ENCODE data around the gene IZUMO2.
A peak's percentile ranks its signal among the peaks of the same experiment; 100 is the strongest.

IZUMO2 gene

DNA sequence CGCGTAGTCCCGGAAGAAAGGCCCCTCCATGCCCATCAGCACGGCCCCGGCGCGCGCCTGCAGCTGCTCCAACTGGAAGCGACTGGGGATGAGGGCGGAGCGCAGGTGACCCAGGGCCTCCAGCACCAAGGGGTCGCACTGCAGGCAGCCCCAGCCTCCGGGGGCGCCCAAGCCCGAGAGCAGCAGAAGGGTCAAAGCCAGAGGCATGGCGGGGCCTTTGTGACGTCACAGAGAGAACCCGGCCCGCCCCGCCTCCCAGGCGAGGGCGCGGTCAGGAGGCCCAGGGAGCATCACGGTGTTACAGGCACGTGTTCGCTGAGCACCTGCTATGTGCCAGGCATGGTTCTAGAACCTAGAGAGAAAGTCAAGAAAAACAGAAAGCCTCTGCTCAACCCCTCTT, at the start of gene IZUMO2:
Gene IZUMO2 (minus strand): TSS at position 294 of the 400 bp plus-strand sequence. CDS start 87 bp downstream, at position 207.
- peak; percentile 46 to 49 for DNase-seq

DNA sequence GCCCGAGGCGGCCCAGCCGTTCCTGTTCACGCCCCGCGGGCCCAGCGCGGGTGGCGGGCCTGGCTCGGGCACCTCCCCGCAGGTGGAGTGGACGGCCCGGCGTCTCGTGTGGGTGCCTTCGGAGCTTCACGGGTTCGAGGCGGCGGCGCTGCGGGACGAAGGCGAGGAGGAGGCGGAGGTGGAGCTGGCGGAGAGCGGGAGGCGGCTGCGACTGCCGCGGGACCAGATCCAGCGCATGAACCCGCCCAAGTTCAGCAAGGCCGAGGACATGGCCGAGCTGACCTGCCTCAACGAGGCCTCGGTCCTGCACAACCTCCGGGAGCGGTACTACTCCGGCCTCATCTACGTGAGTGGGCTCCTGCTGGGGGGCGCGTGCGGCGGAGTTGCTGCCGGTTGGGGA, 47.3 kb upstream of the IZUMO2 start:
- no peak for DNase-seq

DNA sequence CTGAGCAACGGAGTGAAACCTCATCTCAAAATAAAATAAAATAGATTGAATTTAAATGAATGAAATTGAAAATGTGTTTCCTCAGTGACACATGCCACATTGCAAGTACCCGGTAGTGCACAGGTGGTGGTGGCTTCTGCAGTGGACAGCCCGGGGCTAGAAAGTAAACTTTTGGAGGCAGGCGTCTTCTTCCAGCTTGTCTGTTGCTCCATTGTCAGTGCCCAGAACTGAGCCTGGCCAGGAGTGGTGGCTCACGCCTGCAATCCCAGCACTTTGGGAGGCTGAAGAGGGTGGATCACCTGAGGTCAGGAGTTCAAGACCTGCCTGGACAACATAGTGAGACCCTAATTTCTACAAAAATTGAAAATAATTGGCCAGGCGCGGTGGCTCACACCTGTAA, 46.0 kb upstream of the IZUMO2 start:
- no peak for DNase-seq

DNA sequence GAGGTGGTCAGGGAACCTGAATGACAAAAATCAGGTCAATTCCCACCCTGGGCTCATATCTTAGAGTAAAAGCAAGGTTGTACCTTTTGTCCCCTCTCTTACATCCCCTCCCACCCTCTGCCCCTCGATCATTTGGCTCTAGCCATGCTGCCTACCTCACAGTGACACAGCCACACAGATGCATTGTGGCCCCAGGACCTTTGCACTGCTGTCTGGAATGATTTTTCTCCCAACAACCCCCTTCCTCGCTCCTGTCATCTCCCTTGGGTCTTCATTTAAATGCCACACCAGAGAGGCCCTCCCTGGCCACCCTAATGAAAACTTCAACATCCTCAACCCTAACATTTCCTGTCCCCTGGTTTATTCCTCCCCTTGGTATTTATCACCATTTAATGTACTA, 44.6 kb upstream of the IZUMO2 start:
- DNase-seq: no peak

DNA sequence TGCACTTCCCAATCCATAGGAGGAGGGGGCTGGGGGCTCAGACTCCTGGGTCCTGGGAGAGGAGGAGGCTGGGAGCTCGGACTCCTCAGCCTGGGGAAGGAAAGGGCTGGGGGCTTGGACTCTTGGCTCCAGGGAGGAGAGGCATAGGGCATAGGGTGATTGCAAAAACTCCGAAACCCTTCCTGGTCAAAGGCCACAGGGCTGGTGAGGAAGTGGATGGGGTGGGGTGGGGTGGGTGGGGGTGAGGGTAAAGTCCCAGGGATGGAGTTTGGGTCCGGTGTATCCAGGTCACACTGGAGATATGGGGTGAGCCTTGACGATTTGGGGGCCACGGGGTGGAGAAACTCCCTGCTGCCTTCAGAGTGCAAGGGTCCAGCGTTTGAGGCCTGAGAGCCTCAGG, 43.1 kb upstream of the IZUMO2 start:
- DNase-seq: no peak

DNA sequence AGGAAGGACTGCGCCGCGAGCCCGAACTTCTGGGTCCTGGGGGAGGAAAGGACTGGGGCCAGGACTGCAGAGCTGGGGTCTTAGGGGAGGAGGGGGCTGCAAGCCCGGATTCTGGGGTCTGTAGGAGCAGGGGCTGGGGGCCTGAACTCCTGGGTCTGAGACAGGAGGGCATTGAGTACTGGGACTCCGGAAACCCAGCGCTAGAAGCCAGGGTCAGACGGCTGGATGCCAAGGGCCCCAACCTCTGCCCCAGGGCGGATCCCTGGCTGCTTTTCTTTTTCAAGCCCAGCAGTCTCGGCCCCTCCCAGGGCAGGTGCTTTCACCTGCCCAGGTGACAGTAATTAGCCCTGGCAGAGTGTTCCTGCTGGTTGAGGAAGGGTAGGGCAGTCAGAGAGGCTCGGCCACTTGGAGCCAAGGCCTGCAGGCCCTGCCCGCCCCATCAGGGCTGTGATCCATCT, 42.6 kb upstream of the IZUMO2 start:
- no peak for DNase-seq

DNA sequence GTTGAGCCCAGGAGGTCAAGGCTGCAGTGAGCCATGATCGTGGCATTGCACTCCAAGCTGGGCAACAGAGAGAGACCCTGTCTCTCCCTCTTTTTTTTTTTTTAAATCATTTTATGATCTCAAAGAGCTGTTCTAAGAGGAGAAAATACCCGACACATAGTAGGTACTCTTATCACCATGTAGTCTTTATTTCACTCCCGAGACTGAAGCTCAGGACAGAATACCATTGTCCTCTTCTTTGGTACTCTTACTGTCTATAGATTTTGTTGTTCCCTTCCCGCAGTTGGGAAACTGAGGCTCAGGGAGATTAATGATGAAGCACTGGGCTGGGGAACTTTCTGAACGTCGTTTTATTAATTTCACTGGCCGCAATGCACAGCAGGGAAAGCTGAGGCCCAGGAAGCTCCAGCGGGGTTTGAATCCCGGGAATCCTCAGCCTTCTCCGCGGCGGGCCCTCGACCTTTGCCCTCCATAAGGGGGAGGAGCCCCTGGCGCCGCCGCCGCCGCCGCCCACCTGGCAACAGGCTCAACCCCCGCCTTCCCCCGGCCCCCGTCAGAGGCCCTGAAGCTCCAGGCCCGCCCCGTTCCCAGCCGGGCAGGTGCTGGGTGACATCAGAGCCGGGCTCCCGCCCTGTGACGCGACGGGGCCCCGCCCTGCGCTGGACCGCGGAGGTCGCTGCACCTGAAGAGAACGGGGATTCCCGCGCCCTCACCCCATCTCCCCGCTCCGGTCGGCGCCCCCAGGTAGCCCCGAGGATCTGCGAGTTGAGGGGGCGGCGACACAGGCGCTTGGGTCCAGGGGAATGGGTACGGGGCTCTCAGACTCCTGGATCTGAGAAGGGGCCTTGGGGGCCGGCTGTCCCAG, 42.0 kb upstream of the IZUMO2 start:
- peak; percentile 82 for DNase-seq

DNA sequence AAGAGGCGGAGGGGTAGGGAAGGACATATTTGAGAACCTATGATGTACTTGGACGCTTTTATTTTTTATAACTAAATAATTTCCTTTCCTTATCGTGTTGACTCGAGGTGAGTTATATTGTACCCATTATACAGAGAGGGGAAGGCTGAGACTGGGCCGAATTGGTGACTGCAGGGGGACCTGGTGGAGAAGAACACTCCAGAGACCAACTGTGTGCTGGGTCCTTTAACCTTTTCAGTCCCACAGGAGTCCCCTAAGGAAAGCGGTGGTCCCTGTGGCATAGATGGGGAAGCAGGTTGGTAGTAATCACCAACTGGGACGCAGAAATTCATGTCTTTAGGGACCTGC, 41.0 kb upstream of the IZUMO2 start:
- no peak for DNase-seq

DNA sequence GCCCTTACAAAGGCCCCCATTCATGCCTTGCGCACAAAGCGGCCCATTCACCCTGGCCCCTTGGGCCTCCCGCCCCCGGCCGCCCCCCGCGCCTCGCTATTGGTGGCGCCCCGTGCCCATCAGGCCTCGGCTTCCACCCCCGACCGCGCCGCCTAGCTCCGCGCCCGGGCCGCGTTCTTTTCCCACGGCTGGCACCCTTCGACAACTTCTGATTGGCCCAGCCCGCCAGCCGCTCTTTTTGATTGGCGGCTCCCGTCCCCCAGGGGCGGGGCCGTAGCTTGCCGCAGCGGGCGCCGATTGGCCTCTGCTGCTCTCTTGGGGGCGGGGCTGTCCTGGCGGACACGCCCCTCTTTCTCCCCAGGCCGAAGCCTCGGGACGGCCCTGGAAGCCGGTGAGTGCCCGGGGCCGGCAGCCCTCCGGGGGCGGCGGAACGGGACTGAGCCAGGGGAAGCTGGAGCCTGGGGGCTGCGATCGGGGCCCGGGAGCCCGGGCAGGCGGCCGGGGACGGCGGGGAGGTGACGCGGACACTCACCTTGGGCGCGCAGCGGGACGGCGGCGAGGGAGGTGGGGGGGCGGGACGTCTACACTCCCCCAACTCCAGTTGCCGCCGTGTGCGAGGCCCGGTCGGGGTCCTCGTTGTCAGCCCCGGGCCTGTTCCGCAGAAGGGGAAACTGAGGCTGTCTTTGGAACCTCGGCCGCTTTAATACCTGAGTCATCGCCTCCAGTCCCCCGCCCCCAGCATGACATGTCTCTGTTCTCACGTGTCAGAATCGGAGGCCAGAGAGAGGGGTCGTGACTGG, 40.4 kb upstream of the IZUMO2 start, which contains the start of gene MYH14:
Gene MYH14 (plus strand): TSS at position 342 of the 800 bp plus-strand sequence. CDS start 6,744 bp downstream, outside the sequence.
- DNase-seq: peak; percentile 93 to 94

DNA sequence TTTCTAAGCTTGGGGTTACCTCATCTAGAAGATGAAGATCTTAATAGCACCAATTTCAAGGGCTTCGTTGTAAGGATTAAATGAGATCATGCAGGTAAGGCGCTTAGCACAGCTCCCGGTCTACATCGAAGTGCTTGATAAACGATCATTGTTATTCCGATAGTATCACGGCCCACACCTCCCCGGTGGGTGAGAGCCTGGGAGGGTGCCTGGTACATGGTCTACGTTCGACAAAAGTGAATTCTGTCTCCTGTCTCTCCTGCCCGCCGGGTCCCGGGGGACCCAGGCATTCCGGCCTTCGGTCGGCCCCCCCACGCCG, 39.8 kb upstream of the IZUMO2 start:
- no peak for DNase-seq

DNA sequence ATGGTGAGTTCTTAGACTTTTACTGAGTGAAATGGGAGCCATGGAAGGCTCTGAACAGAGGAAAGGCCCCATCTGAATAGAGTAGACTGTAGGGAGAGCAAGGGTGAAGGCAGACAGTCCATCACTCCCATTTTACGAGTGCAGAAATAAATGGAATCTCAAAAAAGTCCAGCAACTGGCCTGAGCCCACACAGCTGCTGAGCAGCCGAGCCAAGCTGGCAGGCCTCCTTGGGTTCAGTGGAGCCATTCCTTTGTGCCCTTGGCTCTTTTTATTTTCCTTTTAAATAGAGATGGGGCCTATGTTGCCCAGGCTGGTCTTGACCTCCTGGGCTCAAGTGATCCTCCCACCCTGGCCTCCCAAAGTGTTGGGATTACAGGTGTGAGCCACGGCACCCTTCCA, 39.3 kb upstream of the IZUMO2 start:
- no peak for DNase-seq

DNA sequence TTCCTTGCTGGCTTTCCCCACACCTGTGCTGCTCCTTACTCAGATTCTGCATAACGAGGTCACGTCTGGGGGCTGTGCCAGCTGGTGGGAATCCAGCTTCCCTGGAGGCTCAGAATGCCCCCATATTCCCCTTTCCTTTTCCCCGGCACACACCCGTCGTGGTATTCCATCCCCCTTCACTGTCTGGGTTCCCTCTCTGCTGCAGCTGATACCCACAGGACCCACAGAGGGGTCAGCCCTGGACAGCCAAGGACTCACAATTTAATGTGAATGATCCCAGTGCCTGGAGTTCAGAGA, 36.1 kb upstream of the IZUMO2 start:
- no peak for DNase-seq

DNA sequence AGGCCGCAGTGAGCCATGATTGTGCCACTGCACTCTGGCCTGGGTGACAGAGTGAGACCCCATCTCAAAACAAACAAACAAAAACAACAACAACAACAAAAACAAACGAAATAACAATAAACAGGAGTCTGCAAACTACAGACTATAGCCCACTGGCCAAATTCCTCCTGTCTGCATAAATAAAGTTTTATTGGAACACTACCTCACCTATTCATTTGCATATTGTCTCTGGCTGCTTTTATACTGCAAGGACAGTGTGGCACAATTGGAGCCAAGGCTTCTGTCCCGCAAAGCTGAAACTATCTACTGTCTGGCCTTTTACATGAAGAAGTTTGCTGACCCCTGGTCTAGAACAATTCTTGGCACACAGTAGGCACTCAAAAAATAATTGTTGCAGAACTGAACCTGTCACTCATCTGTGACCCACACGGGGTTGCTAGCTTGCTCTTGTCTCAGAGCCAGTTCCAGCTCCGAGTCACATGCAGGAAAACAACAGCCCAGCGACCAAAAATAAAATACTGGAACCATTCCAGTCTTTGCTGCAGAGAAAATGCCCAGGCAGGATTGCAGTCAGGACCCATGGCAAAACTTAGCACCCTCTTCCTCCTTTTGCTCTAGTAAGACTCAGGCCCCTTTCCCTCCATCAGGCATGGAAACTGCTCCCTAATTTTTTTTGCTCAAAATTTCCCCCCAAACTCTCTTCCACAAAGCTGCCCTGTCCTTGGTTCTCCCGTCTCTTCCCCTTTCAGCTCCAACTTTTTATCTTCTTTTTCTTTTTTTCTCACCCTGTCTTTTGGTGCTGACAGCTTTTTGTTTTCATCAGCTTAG, 35.6 kb upstream of the IZUMO2 start:
- DNase-seq: no peak

DNA sequence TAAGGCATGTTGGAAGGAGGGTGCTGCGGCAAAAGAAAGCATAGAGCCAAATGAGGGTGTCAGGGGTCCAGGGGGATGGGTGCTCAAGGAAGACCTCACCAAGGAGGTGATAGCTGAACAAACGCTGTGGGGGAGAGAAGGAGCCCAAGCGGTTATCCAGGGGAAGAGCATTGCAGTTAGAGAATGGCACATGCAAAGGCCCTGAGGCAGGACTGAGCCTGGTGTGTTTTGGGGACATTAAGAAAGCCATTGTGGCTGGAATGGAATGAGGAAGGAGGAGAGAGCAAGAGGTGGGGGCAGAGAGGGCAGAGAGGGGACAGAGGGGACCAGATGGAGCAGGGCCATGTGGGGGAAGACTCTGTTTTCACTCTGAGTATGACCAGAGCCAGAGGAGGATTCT, 34.3 kb upstream of the IZUMO2 start:
- DNase-seq: no peak

DNA sequence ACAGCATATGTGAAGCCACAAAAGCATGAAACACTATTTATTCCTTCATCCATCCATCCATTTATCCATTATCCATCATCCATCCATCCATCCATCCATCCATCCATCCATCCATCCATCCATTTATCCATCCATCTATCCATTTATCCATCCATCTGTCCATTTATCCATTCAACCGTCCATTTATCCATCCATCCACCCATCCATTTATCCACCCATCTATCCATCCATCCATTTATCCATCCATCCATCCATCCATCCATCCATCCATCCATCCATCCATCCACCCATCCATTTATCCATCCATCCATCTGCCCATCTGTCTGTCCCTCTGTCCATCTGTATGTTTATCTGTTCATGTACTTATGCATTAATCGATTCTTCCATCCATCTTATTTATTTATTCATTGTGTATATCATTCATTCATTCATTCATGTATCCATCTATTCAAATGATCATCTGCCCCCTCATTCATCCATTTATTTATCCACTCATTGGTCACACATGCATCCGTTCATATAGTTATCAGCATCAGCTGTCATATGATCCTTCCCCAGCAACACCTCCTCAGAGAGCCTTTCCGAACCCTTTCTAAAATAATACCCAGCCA, 33.3 kb upstream of the IZUMO2 start:
- no peak for DNase-seq

DNA sequence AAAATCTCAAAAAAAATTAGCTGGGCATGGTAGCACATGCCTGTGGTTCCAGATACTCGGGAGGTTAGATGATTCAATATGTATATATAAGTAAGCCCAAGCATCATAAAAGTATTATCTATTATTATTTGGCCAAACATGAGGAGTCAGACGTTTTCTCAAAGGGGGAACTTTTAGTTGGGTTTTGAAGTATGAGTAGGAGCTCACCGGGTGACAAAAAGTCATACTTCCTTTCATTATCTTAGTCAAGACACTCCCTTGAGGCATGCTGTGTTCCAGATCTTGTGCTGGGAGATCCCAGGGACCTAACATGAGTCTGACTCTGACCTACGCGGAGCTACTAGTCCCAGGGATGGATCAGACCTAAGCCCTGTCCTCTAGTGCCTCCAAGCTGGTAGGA, 32.1 kb upstream of the IZUMO2 start:
- no peak for DNase-seq

DNA sequence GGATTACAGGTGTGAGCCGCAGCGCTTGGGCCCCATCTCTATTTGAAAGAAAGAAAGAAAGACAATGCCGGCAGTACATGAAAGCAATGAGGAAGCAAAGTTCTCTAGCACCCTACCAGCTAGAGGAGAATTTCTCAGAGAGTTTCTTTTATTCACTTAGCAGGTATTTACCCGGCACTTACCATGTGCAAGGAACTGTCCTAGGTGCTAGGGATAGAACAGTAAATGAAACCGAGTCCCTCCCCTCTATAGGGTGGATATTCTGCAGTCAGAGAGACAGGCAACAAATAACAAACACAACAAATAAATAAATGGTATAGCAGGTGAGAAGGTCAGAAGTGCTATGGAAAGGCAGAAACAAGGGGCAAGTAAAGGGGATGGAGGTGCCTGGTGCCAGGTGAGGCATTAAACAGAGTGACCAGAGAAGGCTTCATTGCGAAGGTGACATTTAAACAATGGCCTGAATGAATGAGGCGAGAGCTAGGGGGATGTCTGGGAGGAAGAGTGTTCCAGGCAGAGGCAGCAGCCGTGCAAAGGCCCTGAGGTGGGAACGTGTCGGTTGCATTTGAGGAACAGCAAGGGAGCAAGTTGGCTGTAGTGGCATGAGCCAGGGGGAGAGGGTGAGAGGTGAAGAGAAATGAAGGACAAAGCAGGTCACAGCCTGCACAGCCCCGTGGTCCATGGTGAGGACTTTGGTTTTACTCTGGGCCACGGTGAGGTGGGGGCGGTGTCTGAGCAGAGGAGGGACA, 29.6 kb upstream of the IZUMO2 start:
- DNase-seq: no peak

DNA sequence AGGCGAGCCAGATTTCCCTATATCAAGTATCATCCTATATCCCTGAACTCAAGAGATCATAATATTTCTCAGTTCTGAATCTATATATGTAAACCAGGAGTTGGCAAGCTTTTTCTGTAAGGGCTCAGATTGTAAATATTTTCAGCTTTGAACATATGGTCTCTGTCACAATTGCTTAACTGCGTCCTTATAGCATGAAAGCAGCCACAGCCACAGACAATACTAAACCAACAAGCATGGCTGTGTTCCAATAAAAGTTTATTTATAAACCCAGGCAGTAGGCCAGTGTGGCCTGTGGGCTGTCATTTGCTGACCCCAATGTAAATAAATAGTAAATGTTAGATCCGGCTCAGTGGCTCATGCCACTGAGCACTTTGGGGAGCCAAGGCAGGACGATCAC, 28.1 kb upstream of the IZUMO2 start:
- no peak for DNase-seq

DNA sequence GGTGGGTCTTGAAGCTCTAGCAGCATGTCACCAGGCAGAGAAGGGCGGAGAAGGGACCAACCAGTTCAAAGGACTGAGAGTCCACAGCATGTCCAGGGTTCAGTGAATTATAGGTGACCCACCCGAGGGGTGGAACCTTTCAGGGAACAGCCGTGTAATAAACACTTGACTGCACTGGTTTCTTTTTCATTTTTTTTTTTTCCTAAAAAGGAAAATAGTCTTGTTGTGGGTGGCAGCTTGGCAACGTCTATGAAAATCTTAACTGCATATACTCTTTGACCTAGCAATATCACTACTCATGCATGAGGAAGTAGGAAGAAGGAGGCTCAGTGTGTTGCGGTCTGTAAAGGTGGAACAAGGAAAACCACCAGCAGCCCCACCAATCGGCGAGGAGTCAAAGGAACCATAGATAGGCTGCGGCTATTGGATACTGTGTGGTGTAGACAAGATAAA, 27.4 kb upstream of the IZUMO2 start:
- DNase-seq: no peak

DNA sequence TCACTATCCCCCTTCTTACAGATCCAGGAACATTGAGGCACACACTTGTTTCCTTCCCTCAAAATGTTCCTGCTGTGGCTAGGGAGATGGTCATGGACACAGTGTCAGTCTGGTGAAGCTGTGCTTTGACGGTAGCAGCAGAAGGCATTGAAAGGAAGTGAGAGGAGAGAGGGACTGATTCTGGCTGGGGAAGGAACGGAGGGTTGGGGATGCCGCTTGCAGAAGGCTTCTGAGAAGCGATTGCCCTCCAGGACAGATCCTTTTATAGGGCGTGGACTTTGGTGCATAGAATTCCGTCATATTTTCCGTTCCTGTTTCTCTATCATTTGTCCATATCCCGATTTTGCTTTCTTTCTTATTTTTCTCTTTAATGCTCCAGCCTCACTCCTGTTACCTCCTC, 26.2 kb upstream of the IZUMO2 start:
- no peak for DNase-seq

DNA sequence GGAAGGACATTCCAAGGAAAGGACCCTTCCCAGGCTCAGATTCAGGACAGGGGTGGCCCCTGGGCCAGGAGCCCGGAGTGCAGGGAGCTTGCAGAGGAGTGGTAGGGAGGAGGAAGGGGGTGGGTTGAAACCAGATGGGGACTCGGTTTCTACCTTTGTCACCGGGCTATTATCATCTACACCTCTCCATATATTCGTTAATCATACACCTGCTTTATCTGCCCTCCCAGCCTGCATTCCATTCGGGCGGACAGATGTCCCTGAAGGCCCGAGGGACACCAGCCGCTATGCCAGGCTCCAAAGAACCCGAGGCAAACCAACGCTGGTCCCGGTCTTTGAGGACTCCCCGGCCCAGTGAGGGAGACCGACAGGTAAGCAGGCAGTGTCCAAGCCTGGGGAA, 24.9 kb upstream of the IZUMO2 start:
- no peak for DNase-seq

DNA sequence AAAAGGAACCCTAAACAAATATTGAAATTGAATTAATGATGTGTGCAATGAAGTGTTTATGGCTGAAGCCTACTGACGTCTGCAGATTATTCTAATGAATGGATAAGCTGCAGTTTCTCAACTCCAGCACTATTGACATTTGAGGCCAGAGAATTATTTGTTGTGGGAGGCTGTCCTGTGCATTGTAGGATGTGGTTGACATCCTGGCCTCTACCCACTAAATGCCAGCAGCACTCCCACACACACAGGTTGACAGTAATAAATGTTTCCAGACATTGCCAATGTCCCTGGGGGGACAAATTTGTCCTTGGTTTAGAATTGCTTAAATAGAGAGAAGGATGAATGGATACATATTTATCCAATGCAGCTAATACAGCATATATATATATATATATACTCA, 21.1 kb upstream of the IZUMO2 start:
- DNase-seq: no peak
